Measurements from ENCODE around the gene MPPE1. TPM values are rescaled to one million over a fixed set of nuclear protein-coding genes. Genes with fewer than 3 reads are reported as not detected.
"Not testable (repeated sequence)": the region's sequence is repeated elsewhere in the genome, so short reads cannot be mapped to it uniquely, and the experiment has no call there.

MPPE1 gene
- total RNA-seq, 2 donors from 2014 or later = 57.9 to 61.0 TPM

DNA sequence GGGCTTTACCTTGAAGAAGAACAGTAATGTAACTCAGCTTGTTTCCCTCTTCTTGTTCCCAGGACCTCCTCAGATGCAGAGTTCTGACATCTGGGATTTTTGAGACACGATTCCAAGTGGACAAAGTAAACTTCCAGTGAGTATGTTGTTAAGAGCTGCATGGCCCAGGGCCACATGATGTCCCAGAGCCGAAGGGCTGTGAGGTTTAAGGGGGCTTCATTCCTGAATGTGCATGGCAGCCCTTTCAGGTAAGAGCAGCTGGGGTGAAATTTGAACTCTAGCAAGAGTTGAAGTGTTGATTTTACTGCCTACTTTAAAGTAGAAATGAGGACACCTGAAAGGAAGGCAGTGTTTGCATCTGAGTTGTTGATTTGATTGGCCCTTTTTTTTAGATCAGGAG is 43.6 kb downstream of the MPPE1 start:
- ATAC-seq (no peak), DNase-seq (no peak)
- intact Hi-C loops (cut with DNase I, micrococcal nuclease) = no loop called here

DNA sequence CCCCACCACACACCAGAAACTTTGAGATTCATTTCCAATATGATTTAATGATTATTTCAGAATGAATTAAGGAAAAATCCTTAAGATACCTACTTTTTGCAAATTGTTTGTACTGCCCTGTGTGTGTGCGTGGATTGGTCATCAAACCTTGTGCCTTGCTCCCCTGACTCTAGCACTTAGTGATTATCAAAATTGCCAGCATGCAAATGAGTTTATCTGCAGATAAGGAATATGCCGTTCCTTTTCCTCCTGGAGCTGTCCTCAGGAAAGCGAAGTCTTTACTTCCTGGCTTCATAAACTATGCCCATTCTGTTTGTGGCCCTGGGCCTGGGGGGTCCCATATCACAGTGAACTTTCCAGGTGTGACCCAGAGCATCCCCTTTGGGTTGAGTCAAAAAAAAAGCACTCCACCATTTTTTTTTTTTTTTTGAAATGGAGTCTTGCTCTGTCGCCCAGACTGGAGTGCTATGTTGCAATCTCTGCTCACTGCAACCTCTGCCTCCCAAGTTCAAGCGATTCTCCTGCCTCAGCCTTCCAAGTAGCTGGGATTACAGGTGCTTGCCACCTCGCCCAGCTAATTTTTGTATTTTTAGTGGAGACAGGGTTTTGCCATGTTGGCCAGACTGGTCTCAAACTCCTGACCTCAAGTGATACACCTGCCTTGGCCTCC is 45.5 kb downstream of the MPPE1 start:
- ATAC-seq (no peak), DNase-seq (no peak)
- intact Hi-C loops (cut with DNase I, micrococcal nuclease) = no loop called here

DNA sequence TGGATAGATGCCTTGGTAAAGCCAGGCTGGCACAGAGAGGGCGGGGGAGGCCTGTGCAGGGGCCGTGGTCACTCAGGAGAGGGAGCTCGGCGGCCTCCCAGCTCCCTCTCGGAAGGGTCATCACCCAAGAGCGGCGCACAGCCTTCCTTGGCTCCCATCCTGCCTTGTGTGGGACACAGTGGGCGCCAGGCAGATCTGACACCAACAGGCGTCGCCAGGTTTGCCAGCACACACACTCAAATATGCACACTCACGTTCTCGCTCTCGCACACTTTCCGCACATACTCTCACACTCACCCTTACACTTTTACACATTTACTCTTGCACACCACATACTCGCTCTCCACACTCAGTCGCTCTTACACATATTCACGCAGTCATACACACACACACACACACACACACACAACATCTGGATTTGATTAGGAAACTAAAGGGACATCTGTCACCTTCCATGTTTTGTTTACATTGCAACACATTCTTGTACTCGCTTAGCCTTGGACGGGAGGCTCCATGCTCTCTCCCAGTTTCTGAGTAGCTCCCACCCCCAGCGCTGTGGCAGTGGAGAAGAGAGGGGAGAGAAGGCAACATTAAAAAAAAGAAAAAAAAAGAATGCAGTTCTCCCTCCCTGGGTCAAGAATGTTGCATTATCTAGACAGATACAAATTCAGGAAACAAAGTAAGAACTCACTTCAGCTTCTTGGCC is 46.4 kb downstream of the MPPE1 start:
- intact Hi-C loops (cut with DNase I, micrococcal nuclease) = no loop called here
- ATAC-seq (no peak), DNase-seq (no peak)

DNA sequence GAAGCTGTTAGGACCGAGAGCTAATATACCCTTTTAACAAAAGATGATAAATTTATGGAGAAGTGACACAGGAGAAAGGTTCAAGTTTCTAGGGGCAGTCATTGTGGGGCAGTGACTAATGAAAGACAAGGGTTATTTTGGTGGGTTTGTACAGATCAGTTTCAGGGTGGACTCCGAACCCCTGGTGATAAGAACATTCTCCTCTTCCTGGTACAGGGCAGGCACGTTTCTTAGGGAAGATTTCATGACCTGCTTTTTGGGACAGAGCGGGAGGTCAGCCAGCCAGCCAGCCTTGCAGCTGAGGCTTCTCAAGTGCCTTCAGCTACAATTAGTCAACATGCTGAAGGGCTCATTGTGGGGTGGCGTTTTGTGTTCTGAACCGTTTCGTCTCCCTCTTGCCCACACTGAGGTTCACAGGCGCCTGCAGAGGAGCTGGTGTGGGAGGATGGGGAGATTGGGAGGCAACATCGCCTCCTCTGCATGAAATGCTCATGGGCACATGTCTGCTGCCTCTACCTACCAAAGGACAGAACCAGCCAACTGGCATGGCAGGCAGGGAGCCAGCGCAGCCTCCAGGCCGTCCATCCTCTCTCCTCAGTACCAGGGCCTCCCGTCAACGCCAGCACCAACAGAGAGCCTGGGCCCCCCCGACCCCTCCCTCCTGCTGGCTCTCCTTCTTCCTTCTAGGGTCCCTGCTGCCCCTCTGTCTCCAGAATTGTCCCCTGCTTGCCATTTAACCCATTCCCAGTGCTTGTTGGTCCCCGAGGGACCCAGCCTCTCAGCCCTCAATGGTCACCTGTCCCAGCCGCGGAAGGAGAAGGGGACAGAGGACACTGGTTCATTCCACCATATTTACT is 47.3 kb downstream of the MPPE1 start:
- intact Hi-C loops (cut with DNase I, micrococcal nuclease) = no loop called here
- DNase-seq (no peak), ATAC-seq (no peak)

DNA sequence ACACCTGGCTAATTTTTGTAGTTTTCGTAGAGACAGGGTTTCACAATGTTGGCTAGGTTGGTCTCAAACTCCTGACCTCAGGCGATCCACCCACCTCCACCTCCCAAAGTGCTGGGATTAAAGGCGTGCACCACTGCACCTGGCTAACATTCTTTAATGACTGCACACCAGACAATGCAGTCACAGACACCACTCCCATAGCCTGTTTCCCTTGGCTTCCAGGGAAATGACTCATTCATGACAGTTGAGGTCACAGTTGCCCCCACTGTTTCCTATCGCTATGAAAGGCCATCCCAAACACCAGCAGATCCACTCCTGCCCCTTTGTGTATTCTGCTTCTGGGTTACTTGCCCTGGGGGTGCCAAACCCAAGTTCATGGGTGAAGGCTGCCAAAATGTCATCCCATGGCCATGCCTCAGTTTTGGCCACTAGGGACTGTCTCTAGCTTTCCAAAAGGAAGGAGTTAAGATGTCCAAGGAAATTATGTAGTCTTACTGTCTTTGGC is 48.2 kb downstream of the MPPE1 start:
- ATAC-seq (peak; percentile 28), DNase-seq (no peak)
- intact Hi-C loops (cut with DNase I, micrococcal nuclease) = loop anchor here in 1 of 2 donors (5.0 kb wide), 1 partner anchor 47 kb away; the partner anchor contains the start of gene MPPE1

DNA sequence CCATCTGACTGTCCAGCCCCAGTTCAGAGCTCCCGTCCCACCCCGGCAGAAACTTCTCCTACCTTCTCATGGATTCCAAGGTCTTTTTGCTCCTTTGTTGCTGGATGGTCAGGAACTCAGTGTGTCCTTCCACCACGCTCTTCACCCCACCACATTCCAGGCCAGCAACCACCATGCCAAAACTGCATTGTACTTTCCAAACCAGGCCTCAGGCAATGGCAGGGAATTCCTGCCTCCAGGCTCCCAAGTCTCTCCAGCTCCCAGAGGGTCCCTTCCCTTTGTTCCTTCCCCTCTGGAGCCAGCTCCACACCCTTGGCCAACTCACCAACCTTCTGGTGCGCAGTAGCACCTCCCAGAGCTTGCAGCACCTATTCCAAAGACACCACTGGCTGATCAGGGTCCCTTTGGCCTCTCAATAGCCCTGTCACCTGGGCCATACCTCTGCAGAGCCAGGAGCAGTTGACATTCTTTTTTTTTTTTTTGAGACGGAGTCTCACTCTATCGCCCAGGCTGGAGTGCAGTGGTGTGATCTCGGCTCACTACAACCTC is 48.8 kb downstream of the MPPE1 start:
- intact Hi-C loops (cut with DNase I, micrococcal nuclease) = loop anchor here in 1 of 2 donors (5.0 kb wide), 1 partner anchor 48 kb away; the partner anchor contains the start of gene MPPE1
- DNase-seq (no peak), ATAC-seq (no peak)

DNA sequence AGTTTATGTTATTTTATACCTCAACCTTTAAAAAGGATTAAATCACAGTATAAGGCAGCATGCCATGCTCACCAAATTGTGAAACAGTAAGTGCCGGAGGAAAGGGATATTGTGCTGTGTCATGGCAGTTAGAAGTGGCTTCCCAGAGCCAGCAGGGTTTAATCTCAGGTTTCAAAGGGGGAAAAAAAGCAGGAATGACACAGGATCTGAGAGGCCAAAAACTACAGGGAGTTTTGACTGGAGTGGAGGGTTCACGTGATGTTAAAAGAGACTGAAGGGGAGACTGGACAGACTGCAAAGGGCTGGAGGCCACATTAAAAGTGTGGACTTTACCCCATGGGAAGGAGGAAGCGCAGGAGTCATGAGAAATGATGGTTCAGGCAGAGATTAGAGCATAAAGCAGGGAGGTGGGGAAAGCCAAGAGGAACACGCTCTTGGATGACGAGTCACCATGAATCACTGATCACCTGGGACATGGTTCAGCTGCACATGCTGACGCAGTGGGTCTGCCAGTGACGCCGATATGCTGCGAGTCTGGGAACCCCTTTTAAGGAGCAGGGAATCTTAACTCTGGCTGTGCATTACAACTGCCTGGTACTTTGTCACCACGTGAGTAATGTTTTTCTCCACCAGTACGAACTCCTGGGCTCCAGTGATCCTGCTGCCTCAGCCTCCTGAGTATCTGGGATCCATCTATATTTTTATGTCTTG is 50.8 kb downstream of the MPPE1 start:
- peak; percentile 72 to 89 for DNase-seq
- intact Hi-C loops (cut with DNase I, micrococcal nuclease) = loop anchor here in 1 of 2 donors (5.0 kb wide), 1 partner anchor 50 kb away; the partner anchor contains the start of gene MPPE1
- peak; percentile 85 for ATAC-seq

DNA sequence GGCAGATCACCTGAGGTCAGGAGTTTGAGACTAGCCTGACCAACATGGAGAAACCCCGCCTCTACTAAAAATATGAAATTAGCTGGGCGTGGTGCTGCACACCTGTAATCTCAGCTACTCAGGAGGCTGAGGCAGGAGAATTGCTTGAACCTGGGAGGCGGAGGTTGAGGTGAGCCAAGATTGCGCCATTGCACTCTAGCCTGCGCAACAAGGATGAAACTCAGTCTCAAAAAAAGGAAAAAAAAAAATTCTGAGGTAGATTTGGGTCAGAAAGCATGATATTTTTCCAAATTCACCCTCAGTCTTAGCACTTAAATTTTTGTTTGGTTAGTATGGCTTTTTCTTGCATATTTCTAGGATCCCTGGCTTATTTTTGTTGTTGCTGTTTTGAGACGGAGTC is 53.6 kb downstream of the MPPE1 start:
- ATAC-seq; DNase-seq; intact Hi-C loops (cut with DNase I, micrococcal nuclease): not testable (repeated sequence)

DNA sequence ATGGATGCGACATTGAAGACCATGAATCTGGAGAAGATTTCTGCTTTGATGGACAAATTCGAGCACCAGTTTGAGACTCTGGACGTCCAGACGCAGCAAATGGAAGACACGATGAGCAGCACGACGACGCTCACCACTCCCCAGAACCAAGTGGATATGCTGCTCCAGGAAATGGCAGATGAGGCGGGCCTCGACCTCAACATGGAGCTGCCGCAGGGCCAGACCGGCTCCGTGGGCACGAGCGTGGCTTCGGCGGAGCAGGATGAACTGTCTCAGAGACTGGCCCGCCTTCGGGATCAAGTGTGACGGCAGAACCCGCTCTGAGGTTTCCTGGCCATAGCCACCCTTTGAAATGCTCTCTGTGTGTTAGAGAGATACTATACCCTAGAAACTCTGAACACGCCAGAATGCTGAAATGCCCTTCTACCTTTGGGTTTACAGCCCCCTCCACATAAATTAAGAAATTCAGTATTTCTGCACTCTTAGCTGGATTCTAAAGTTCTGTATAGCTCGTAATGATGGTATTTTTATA is 56.2 kb downstream of the MPPE1 start:
- intact Hi-C loops (cut with DNase I, micrococcal nuclease) = no loop called here
- peak; percentile 51 to 70 for DNase-seq
- peak; percentile 53 for ATAC-seq

DNA sequence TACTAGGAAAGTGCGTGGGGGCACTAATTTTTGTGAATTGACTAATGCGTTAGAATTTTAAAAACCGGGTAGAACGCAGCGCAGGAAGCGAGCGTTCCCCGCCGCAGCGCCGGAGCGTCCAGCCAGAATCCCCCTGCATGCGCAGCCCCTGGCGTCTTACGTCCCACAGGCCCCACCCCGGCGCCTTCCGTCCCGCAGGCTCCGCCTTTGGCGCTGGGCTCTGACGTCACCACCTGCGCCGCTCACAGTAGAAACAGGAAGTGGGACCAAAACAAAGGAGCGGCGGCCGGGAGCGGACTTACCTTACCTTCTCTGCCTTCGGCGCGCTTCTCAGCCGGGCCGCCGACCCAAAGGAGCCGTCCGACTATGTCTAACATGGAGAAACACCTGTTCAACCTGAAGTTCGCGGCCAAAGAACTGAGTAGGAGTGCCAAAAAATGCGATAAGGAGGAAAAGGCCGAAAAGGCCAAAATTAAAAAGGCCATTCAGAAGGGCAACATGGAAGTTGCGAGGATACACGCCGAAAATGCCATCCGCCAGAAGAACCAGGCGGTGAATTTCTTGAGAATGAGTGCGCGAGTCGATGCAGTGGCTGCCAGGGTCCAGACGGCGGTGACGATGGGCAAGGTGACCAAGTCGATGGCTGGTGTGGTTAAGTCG is 56.8 kb downstream of the MPPE1 start, which contains the start of gene CHMP1B:
CHMP1B (plus strand) TSS at position 268 of the 660 bp plus-strand sequence; CDS start at position 367, 99 bp downstream.
- intact Hi-C loops (cut with DNase I, micrococcal nuclease) = no loop called here
- ATAC-seq (peak; percentile 93), DNase-seq (peak; percentile 97 to 100)

DNA sequence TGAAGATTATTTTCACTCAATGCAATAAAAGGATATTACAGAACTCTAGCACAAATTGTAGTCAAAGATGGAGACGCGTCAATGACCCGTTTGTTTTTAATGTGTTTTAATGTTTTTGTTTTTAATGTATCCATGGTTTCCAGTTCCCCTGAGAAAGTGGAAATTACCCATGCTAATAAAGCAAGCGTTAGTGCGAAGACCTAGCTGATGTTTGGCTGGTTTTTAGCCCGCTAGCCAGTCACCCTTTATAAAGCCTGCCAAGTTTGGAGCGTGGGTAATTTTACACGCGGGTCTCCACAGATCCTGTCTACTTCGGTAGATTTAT is 57.3 kb downstream of the MPPE1 start:
- ATAC-seq = peak; percentile 14
- intact Hi-C loops (cut with DNase I, micrococcal nuclease) = no loop called here
- DNase-seq = no peak

DNA sequence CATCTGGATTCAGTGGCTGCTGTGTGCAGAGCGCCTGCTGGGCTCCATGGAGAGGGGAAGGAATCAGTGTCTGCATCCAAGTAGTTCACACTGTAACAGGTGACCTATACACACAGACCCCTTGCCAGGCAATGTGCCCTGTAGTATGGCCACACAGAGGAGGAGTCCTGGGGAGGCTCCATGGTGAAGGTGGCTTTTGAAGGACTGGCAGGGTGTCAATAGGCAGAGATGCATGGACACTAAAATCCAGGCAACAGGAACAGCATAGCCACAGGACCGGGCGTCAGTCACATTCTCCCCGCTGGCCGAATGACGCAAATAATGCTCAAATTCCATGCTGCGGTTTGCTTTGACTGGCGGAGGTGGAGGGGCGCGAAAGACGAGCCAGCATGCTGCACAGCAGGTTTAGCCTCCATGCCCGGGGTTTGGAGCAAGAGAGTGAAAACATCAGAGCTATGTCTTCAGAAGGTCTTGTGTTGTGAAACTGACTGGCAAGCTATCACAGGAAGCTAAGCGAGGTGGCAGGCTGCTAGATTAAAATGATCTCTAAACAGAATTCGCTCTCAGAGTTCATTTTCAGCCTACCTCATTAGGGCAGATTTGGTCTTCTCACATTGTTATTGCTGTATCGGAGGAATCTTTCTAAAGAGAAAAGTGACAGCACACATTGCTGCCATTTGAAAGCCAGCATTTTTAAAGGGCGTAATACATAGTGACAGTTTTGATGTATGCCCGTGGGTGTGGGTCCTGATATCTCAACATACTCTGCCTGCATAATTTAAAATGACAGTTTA is 58.1 kb downstream of the MPPE1 start:
- ATAC-seq = peak; percentile 24
- peak; percentile 63 to 68 for DNase-seq
- intact Hi-C loops (cut with DNase I, micrococcal nuclease) = no loop called here

DNA sequence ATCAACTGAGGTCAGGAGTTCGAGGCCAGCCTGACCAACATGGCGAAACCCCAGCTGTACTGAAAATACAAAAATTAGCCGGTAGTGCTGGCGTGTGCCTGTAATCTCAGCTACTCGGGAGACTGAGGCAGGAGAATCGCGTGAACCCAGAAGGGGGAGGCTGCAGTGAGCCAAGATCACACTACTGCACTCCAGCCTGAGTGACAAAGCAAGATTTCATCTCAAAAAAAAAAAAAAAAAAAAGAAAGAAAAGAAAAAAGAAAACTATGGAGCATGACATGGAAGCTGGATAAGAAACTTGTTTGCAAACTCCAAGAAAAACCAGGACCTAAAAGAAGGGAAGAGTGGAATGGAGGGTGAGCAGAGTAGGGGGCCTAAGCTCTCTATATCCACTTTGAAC is 58.8 kb downstream of the MPPE1 start:
- intact Hi-C loops (cut with DNase I, micrococcal nuclease) = no loop called here
- ATAC-seq (no peak), DNase-seq (no peak)

DNA sequence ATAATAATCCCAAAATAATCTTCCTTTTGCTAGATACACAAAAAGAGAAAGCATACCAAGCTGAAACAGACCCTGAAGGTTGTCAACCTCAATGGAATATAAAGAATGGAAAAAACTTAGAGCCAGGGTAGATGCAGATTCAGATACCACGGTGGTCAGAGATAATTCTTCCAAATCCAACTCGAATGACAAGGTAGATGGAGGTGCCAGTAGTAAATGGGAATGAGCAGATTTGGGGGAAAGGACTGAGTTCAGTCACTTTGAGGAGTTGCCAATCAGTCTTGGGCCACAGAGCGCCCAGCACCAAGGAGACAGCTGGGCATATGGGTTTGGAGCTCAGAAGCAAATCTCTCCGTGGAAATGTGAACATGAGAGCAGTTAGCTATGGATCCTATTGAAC is 60.3 kb downstream of the MPPE1 start:
- ATAC-seq (no peak), DNase-seq (no peak)
- intact Hi-C loops (cut with DNase I, micrococcal nuclease) = no loop called here

DNA sequence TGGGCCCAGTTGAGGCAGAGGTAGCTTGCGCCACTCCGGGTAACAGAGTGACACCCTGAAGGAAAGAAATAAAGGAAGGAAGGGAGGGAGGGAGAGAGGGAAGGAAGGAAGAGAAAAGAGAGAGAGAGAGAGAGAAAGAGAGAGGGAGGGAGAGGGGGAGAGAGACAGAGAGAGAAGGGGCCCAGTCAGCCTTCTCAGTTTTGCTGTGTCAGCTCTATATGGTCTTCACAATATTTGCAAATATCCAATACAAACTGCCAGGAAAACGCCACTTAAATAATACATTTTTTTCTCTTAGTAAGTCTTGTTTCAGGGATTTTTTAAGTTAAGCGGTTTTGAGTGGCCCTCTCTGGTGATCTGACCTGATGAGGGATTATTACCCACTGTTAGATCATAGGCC is 62.5 kb downstream of the MPPE1 start:
- intact Hi-C loops (cut with DNase I, micrococcal nuclease) = no loop called here
- ATAC-seq (no peak), DNase-seq (no peak)

DNA sequence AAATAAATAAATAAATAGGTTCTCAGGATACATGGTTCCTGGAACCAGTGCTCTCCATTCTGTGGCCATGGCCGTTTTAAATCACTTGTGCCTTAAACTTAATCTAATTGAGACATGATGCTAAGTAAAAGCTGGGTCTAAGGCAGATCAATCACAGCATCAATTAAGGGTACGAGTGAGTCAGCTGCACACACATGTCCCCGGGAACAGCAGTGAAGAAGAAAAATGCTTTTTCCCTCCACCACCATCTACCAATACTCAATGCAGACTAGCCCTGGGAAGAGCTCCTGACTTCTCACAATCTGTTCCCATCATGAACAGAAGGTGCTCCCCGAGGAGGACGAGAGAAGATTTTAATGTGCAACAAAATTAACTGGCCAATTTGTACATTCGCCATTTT is 63.7 kb downstream of the MPPE1 start:
- no peak for DNase-seq
- intact Hi-C loops (cut with DNase I, micrococcal nuclease) = no loop called here
- no peak for ATAC-seq

DNA sequence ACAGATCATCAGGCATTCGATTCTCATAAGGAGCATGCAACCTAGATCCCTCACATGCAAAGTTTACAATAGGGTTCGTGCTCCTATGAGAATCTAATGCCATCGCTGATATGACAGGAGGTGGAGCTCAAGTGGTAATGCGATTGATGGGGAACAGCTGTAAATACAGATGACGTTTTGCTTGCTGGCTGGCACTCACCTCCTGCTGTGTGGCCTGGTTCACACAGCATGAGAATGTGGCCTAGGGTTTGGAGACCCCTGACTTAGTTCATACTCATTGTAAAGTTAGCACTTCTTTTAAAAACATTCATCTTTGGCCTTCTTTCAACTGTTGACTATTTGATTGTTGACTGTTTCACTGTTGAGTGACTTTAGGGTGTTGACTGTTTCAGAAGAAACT is 65.6 kb downstream of the MPPE1 start:
- ATAC-seq = no peak
- intact Hi-C loops (cut with DNase I, micrococcal nuclease) = no loop called here
- no peak for DNase-seq
